HepG2 (cell line): Measurements from ENCODE around the gene LRIF1. TPM values are rescaled to one million over a fixed set of nuclear protein-coding genes. Genes with fewer than 3 reads are reported as not detected.

Experiments
- AKAP8 ChIP-seq: sonication (generic); formaldehyde crosslinking; IDR thresholded peaks from 2 replicates; pipeline ENCODE4 v1.5.1; 2020; ENCODE audit warnings: mild to moderate bottlenecking, missing genetic modification reagents
- CC2D1A ChIP-seq: sonication (generic); formaldehyde crosslinking; IDR thresholded peaks from 2 replicates; pipeline ENCODE4 v1.8.1; 2023; ENCODE audit warnings: mild to moderate bottlenecking, missing genetic modification reagents
- EP300 ChIP-seq, 3 experiments: sonication (generic) in 1 of 3; formaldehyde crosslinking in 1 of 3; IDR thresholded peaks; 2 replicates each; pipeline versions ENCODE4 v1.5.1 to v1.6.1; 2011 to 2020; ENCODE audit warnings: low read depth in 2 of 3, low read length in 2 of 3, borderline replicate concordance in 1 of 3, improper control_type of control experiment in 1 of 3, mild to moderate bottlenecking in 1 of 3, missing genetic modification reagents in 1 of 3, moderate library complexity in 1 of 3
- GFI1 ChIP-seq: sonication (generic); formaldehyde crosslinking; IDR thresholded peaks from 2 replicates; pipeline ENCODE4 v1.5.0; 2020; ENCODE audit warnings: missing genetic modification reagents, mild to moderate bottlenecking, borderline replicate concordance
- HES4 ChIP-seq: sonication (generic); formaldehyde crosslinking; IDR thresholded peaks from 2 replicates; pipeline ENCODE4 v1.9.0; 2021; ENCODE audit warnings: mild to moderate bottlenecking, missing genetic modification reagents, borderline replicate concordance
- RFX5 ChIP-seq: IDR thresholded peaks from 2 replicates; pipeline ENCODE4 v1.6.1; 2011; ENCODE audit warnings: low read depth, low read length, improper control_type of control experiment
- SALL1 ChIP-seq: sonication (generic); formaldehyde crosslinking; IDR thresholded peaks from 2 replicates; pipeline ENCODE4 v1.8.0; 2022; ENCODE audit warnings: mild to moderate bottlenecking, missing genetic modification reagents
- SIX4 ChIP-seq: sonication (generic); formaldehyde crosslinking; IDR thresholded peaks from 2 replicates; pipeline ENCODE4 v1.4.0; 2020; ENCODE audit warnings: missing genetic modification reagents
- SMC3 ChIP-seq: IDR thresholded peaks from 2 replicates; pipeline ENCODE4 v1.6.1; 2011; ENCODE audit warnings: low read length, improper control_type of control experiment
- SYNCRIP ChIP-seq: fragments of 200-400 bp; formaldehyde crosslinking; IDR thresholded peaks from 2 replicates; pipeline ENCODE4 v1.6.1; 2018; ENCODE audit warnings: mild to moderate bottlenecking, low read depth, low read length; ENCODE audit not compliant: insufficient read depth
- ZFX ChIP-seq: sonication (generic); formaldehyde crosslinking; IDR thresholded peaks from 2 replicates; pipeline ENCODE4 v1.4.0; 2020; ENCODE audit warnings: mild to moderate bottlenecking, low read depth, missing genetic modification reagents, moderate library complexity
- ZNF20 ChIP-seq: sonication (generic); formaldehyde crosslinking; IDR thresholded peaks from 2 replicates; pipeline ENCODE4 v1.4.0; 2020; ENCODE audit warnings: mild to moderate bottlenecking, moderate library complexity, missing genetic modification reagents
- ZNF235 ChIP-seq: sonication (generic); formaldehyde crosslinking; IDR thresholded peaks from 2 replicates; pipeline ENCODE4 v1.8.1; 2023; ENCODE audit warnings: mild to moderate bottlenecking, missing genetic modification reagents, borderline replicate concordance
- ZNF253 ChIP-seq: sonication (generic); formaldehyde crosslinking; IDR thresholded peaks from 2 replicates; pipeline ENCODE4 v1.8.0; 2022; ENCODE audit warnings: mild to moderate bottlenecking, missing genetic modification reagents, borderline replicate concordance
- ZNF703 ChIP-seq: sonication (generic); formaldehyde crosslinking; IDR thresholded peaks from 2 replicates; pipeline ENCODE4 v1.5.1; 2020; ENCODE audit warnings: missing genetic modification reagents, mild to moderate bottlenecking, moderate library complexity, borderline replicate concordance
- ZNF713 ChIP-seq: sonication (generic); formaldehyde crosslinking; IDR thresholded peaks from 2 replicates; pipeline ENCODE4 v1.4.0; 2020; ENCODE audit warnings: mild to moderate bottlenecking, missing genetic modification reagents
- polyA plus RNA-seq, 8 experiments: library from polyadenylated mRNA; depleted of rRNA in 3 of 8; stranded (reverse) in 7 of 8; unstranded in 1 of 8; fragments of >200 nt; fragmentation: Illumina TruSeq in 4 of 8; extraction: Trizol in 4 of 8; gene quantifications; 2 replicates each; pipeline versions ENCODE4 v1.2.1 to v1.2.3, GENCODE V29; 2011 to 2016; ENCODE audit warnings: low read depth in 4 of 8, missing spikeins in 1 of 8, mixed read lengths in 1 of 8; ENCODE audit not compliant: insufficient read depth in 1 of 8
- total RNA-seq, 5 experiments: library from RNA; depleted of rRNA; stranded (reverse); fragments of >200 nt; fragmentation: Illumina TruSeq; extraction: Trizol; gene quantifications; 2 replicates each; pipeline ENCODE4 v1.2.3, GENCODE V29; 2016; ENCODE audit warnings: low read depth in 1 of 5
- TF ChIP-seq, protein P1 (sequence below): sonication (generic); formaldehyde crosslinking; IDR thresholded peaks from 2 replicates; pipeline ENCODE4 v1.8.0; 2022; ENCODE audit warnings: low read depth, missing genetic modification reagents
- TF ChIP-seq, protein P2 (sequence below): sonication (generic); formaldehyde crosslinking; conservative IDR thresholded peaks from 2 replicates; pipeline ENCODE4 v1.8.1; 2023; ENCODE audit warnings: missing genetic modification reagents
- TF ChIP-seq, protein P3 (sequence below): sonication (generic); formaldehyde crosslinking; conservative IDR thresholded peaks from 2 replicates; pipeline ENCODE4 v1.4.0; 2020; ENCODE audit warnings: missing genetic modification reagents
- TF ChIP-seq, protein P4 (sequence below): sonication (generic); formaldehyde crosslinking; IDR thresholded peaks from 2 replicates; pipeline ENCODE4 v1.4.0; 2020; ENCODE audit warnings: mild to moderate bottlenecking, low read depth, missing genetic modification reagents
- TF ChIP-seq, protein P5 (sequence below): sonication (generic); formaldehyde crosslinking; IDR thresholded peaks from 2 replicates; pipeline ENCODE4 v1.5.0; 2020; ENCODE audit warnings: missing genetic modification reagents, mild to moderate bottlenecking, borderline replicate concordance

LRIF1 gene
- total and polyA plus RNA-seq, 2 of the 13 experiments (the other 11 are each of a cell fraction or from before 2014, with no cell fraction given) = 18.4 to 42.4 TPM

DNA sequence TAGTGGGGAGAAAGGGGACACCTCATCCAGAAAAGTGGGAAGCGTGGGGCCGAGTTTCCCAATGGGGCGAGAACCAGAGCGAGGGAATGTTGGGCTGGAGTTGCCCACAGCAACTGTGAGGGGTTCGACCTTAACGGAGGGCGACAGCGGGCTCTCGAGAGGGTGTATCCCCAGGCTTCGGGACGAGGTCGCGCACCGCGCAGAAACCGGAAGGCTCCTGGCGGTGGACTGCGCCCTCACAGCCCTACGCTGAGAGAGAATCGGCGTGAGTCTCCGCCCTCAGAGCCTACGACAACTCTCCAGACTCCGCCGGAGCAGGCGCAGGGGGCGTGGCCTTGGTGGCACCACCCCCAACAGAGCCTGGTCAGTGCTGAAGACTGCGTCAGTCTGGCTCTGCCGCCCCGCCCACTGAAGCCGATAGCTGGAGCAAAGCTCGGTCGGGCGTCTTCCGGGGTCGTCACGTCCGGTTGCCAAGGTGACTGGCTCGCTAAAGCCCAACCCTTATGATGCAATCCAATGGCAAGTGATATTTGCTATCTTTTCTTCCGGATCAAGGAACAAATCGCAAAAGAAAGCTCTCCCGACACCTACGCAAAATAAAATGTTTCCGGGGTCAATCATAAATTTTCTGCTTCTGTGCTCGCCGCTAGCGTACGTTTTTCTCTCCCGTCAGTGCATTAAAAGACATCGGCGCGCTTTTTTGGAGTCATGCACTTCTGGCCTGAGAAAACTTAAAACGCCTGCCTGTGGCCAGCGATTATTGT lies at the start of gene LRIF1 (continued):
- peak; percentile 16; the same call in 1 of the 2 replicates for TF ChIP-seq SMC3
- TF ChIP-seq ZNF235 (CRISPR knock-in tag) = no peak; the same call in 1 of the 2 replicates
- TF ChIP-seq ZNF253 (CRISPR knock-in tag) = 0 out of 2 replicates have a peak, but pooled peaks have one; percentile 7
- peak; percentile 80 for TF ChIP-seq SALL1 (CRISPR knock-in tag)
- peak; percentile 25; the same call in 1 of the 2 replicates for TF ChIP-seq RFX5
- TF ChIP-seq, protein P1, sequence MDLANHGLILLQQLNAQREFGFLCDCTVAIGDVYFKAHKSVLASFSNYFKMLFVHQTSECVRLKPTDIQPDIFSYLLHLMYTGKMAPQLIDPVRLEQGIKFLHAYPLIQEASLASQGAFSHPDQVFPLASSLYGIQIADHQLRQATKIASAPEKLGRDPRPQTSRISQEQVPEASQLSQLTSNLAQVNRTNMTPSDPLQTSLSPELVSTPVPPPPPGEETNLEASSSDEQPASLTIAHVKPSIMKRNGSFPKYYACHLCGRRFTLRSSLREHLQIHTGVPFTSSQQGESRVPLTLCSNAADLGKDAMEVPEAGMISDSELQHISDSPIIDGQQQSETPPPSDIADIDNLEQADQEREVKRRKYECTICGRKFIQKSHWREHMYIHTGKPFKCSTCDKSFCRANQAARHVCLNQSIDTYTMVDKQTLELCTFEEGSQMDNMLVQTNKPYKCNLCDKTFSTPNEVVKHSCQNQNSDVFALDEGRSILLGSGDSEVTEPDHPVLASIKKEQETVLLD (CRISPR knock-in tag) = no peak
- TF ChIP-seq, protein P2, sequence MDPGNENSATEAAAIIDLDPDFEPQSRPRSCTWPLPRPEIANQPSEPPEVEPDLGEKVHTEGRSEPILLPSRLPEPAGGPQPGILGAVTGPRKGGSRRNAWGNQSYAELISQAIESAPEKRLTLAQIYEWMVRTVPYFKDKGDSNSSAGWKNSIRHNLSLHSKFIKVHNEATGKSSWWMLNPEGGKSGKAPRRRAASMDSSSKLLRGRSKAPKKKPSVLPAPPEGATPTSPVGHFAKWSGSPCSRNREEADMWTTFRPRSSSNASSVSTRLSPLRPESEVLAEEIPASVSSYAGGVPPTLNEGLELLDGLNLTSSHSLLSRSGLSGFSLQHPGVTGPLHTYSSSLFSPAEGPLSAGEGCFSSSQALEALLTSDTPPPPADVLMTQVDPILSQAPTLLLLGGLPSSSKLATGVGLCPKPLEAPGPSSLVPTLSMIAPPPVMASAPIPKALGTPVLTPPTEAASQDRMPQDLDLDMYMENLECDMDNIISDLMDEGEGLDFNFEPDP (CRISPR knock-in tag) = no peak
- no peak for TF ChIP-seq SYNCRIP
- TF ChIP-seq EP300 (IDR thresholded peaks at IDR 0.05; ENCODE audit: low read depth in 2 of 2, low read length in 2 of 2) = peak; percentile 3 to 7; a peak in 1 of 4 replicates
- peak; percentile 29; the same call in 1 of the 2 replicates for TF ChIP-seq EP300 (CRISPR knock-in tag; IDR thresholded peaks at IDR 0.05; ENCODE audit: borderline replicate concordance)
- TF ChIP-seq ZNF703 (CRISPR knock-in tag) = no peak
- no peak for TF ChIP-seq CC2D1A (CRISPR knock-in tag)
- TF ChIP-seq AKAP8 (CRISPR knock-in tag) = no peak
- TF ChIP-seq ZNF713 (CRISPR knock-in tag) = 0 out of 2 replicates have a peak, but pooled peaks have one; percentile 88
- TF ChIP-seq HES4 (CRISPR knock-in tag) = no peak; the same call in 1 of the 2 replicates
- TF ChIP-seq, protein P3, sequence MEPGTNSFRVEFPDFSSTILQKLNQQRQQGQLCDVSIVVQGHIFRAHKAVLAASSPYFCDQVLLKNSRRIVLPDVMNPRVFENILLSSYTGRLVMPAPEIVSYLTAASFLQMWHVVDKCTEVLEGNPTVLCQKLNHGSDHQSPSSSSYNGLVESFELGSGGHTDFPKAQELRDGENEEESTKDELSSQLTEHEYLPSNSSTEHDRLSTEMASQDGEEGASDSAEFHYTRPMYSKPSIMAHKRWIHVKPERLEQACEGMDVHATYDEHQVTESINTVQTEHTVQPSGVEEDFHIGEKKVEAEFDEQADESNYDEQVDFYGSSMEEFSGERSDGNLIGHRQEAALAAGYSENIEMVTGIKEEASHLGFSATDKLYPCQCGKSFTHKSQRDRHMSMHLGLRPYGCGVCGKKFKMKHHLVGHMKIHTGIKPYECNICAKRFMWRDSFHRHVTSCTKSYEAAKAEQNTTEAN (CRISPR knock-in tag) = no peak; the same call in none of the 2 replicates
- TF ChIP-seq, protein P4, sequence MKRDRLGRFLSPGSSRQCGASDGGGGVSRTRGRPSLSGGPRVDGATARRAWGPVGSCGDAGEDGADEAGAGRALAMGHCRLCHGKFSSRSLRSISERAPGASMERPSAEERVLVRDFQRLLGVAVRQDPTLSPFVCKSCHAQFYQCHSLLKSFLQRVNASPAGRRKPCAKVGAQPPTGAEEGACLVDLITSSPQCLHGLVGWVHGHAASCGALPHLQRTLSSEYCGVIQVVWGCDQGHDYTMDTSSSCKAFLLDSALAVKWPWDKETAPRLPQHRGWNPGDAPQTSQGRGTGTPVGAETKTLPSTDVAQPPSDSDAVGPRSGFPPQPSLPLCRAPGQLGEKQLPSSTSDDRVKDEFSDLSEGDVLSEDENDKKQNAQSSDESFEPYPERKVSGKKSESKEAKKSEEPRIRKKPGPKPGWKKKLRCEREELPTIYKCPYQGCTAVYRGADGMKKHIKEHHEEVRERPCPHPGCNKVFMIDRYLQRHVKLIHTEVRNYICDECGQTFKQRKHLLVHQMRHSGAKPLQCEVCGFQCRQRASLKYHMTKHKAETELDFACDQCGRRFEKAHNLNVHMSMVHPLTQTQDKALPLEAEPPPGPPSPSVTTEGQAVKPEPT = 0 out of 2 replicates have a peak, but pooled peaks have one; percentile 11
- peak; percentile 69 for TF ChIP-seq ZFX (CRISPR knock-in tag)
- no peak for TF ChIP-seq GFI1
- no peak for TF ChIP-seq SIX4
- TF ChIP-seq, protein P5, sequence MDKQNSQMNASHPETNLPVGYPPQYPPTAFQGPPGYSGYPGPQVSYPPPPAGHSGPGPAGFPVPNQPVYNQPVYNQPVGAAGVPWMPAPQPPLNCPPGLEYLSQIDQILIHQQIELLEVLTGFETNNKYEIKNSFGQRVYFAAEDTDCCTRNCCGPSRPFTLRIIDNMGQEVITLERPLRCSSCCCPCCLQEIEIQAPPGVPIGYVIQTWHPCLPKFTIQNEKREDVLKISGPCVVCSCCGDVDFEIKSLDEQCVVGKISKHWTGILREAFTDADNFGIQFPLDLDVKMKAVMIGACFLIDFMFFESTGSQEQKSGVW = no peak
- TF ChIP-seq ZNF20 (CRISPR knock-in tag) = no peak
